H9 (cell line): Measurements from ENCODE around the gene CYFIP1. TPM values are rescaled to one million over a fixed set of nuclear protein-coding genes. Genes with fewer than 3 reads are reported as not detected.

Experiments
- DNase-seq: peaks from one replicate; pipeline ENCODE4 v3.0.0-alpha.2; 2017
- H2AFZ ChIP-seq: one replicate; pipeline ENCODE4 v1.6.1; 2013; ENCODE audit warnings: mild to moderate bottlenecking, low read length, control low read depth, moderate library complexity
- H2AK5ac ChIP-seq: 2 replicates; pipeline ENCODE4 v1.6.1; 2013; ENCODE audit warnings: low read length, control low read depth, mixed read lengths; ENCODE audit not compliant: insufficient read length
- H2BK120ac ChIP-seq: one replicate; pipeline ENCODE4 v1.6.1; 2013; ENCODE audit warnings: low read depth, mild to moderate bottlenecking, low read length, control low read depth, inconsistent platforms; ENCODE audit not compliant: poor library complexity, severe bottlenecking
- H2BK12ac ChIP-seq: 2 replicates; pipeline ENCODE4 v1.6.1; 2013; ENCODE audit warnings: low read length, control low read depth, mixed read lengths, low read depth; ENCODE audit not compliant: insufficient read length
- H2BK15ac ChIP-seq: 2 replicates; pipeline ENCODE4 v1.6.1; 2013; ENCODE audit warnings: low read depth, low read length, control low read depth
- H2BK20ac ChIP-seq: one replicate; pipeline ENCODE4 v1.6.1; 2013; ENCODE audit warnings: low read depth, mild to moderate bottlenecking, low read length, control low read depth, inconsistent platforms; ENCODE audit not compliant: poor library complexity, severe bottlenecking
- H2BK5ac ChIP-seq: 2 replicates; pipeline ENCODE4 v1.6.1; 2013; ENCODE audit warnings: low read length, control low read depth, mixed read lengths; ENCODE audit not compliant: insufficient read length
- H3K14ac ChIP-seq: 2 replicates; pipeline ENCODE4 v1.6.1; 2013; ENCODE audit warnings: low read length, control low read depth; ENCODE audit not compliant: insufficient read depth
- H3K18ac ChIP-seq: 2 replicates; pipeline ENCODE4 v1.6.1; 2013; ENCODE audit warnings: low read depth, mild to moderate bottlenecking, mixed read lengths, low read length, control low read depth; ENCODE audit not compliant: insufficient read length
- H3K23ac ChIP-seq: 2 replicates; pipeline ENCODE4 v1.6.1; 2013; ENCODE audit warnings: low read length, control low read depth, mixed read lengths, low read depth; ENCODE audit not compliant: insufficient read length
- H3K23me2 ChIP-seq: 2 replicates; pipeline ENCODE4 v1.6.1; 2013; ENCODE audit warnings: low read depth, mild to moderate bottlenecking, mixed read lengths, low read length, control low read depth; ENCODE audit not compliant: insufficient read length, poor library complexity, severe bottlenecking
- H3K27ac ChIP-seq: 2 replicates; pipeline ENCODE4 v1.5.1; 2013; ENCODE audit warnings: low read length, control low read depth, mixed read lengths, low read depth; ENCODE audit not compliant: insufficient read length
- H3K27me3 ChIP-seq: 2 replicates; pipeline ENCODE4 v1.6.1; 2013; ENCODE audit warnings: low read length, control low read depth, inconsistent platforms; ENCODE audit not compliant: insufficient read depth
- H3K4ac ChIP-seq: 2 replicates; pipeline ENCODE4 v1.6.1; 2013; ENCODE audit warnings: low read depth, mild to moderate bottlenecking, control low read depth, inconsistent platforms, low read length, moderate library complexity
- H3K4me1 ChIP-seq: 2 replicates; pipeline ENCODE4 v1.6.1; 2013; ENCODE audit warnings: low read length, control low read depth, inconsistent platforms; ENCODE audit not compliant: insufficient read depth
- H3K4me2 ChIP-seq: 2 replicates; pipeline ENCODE4 v1.6.1; 2013; ENCODE audit warnings: low read length, control low read depth, mixed read lengths; ENCODE audit not compliant: insufficient read length, insufficient read depth
- H3K56ac ChIP-seq: 2 replicates; pipeline ENCODE4 v1.6.1; 2013; ENCODE audit warnings: low read depth, mild to moderate bottlenecking, mixed read lengths, low read length, control low read depth; ENCODE audit not compliant: insufficient read length
- H3K79me1 ChIP-seq: 2 replicates; pipeline ENCODE4 v1.6.1; 2013; ENCODE audit warnings: low read depth, mild to moderate bottlenecking, moderate library complexity, low read length, control low read depth, inconsistent platforms; ENCODE audit not compliant: insufficient read depth, poor library complexity, severe bottlenecking
- H3K79me2 ChIP-seq: 2 replicates; pipeline ENCODE4 v1.6.1; 2013; ENCODE audit warnings: low read length, control low read depth, inconsistent platforms; ENCODE audit not compliant: insufficient read depth
- H3K9ac ChIP-seq: 2 replicates; pipeline ENCODE4 v1.6.1; 2013; ENCODE audit warnings: low read length, control low read depth, mixed read lengths; ENCODE audit not compliant: insufficient read length; ENCODE audit errors: extremely low read depth
- H3K9me3 ChIP-seq: one replicate; pipeline ENCODE4 v1.6.1; 2013; ENCODE audit warnings: low read depth, low read length, inconsistent platforms; ENCODE audit not compliant: control insufficient read depth
- H3T11ph ChIP-seq: one replicate; pipeline ENCODE4 v1.6.1; 2013; ENCODE audit warnings: mild to moderate bottlenecking, low read length, control low read depth, inconsistent platforms
- H4K20me1 ChIP-seq: one replicate; pipeline ENCODE4 v1.6.1; 2013; ENCODE audit not compliant: control insufficient read depth, insufficient read length, insufficient read depth
- H4K5ac ChIP-seq: 2 replicates; pipeline ENCODE4 v1.6.1; 2013; ENCODE audit warnings: low read depth, mild to moderate bottlenecking, mixed read lengths, low read length, control low read depth; ENCODE audit not compliant: insufficient read length
- H4K8ac ChIP-seq: replicated peaks from 2 replicates; pipeline ENCODE4 v1.6.1; 2013; ENCODE audit warnings: low read length, control low read depth, mixed read lengths, low read depth; ENCODE audit not compliant: insufficient read length
- H4K91ac ChIP-seq: 2 replicates; pipeline ENCODE4 v1.6.1; 2013; ENCODE audit warnings: low read depth, mild to moderate bottlenecking, moderate library complexity, mixed read lengths, low read length, control low read depth; ENCODE audit not compliant: insufficient read length
- H3K27ac Mint-ChIP-seq, 3 experiments: 2 replicates in 2 of 3; 3 replicates in 1 of 3; pipeline ENCODE4 v1.8.0; 2020 to 2021; ENCODE audit warnings: mixed read lengths in 3 of 3, mild to moderate bottlenecking in 1 of 3, moderate library complexity in 1 of 3
- H3K27me3 Mint-ChIP-seq: 2 replicates; pipeline ENCODE4 v1.8.0; 2021; ENCODE audit warnings: low read depth, mild to moderate bottlenecking, moderate library complexity, mixed read lengths
- H3K36me3 Mint-ChIP-seq, 3 experiments: 2 replicates in 2 of 3; 3 replicates in 1 of 3; pipeline ENCODE4 v1.8.0; 2020 to 2021; ENCODE audit warnings: low read depth in 3 of 3, mixed read lengths in 3 of 3; ENCODE audit not compliant: insufficient read depth in 1 of 3
- H3K4me1 Mint-ChIP-seq, 2 experiments: 2 replicates each; pipeline ENCODE4 v1.8.0; 2020; ENCODE audit warnings: mixed read lengths in 2 of 2
- H3K4me3 Mint-ChIP-seq, 2 experiments: 2 replicates in 1 of 2; 3 replicates in 1 of 2; pipeline ENCODE4 v1.8.0; 2020 to 2021; ENCODE audit warnings: mild to moderate bottlenecking in 2 of 2, mixed read lengths in 2 of 2, moderate library complexity in 1 of 2
- H3K9me3 Mint-ChIP-seq, 2 experiments: 2 replicates in 1 of 2; 3 replicates in 1 of 2; pipeline ENCODE4 v1.8.0; 2020; ENCODE audit warnings: mild to moderate bottlenecking in 2 of 2, mixed read lengths in 2 of 2, moderate library complexity in 1 of 2
- WGBS: extraction: QIAGEN DNeasy Blood & Tissue Kit; methylation state at CpG from one replicate; pipeline ENCODE4 v1.1.7; 2013; ENCODE audit warnings: missing lambda C conversion rate, low lambda C conversion rate, mixed read lengths; ENCODE audit not compliant: insufficient read length; ENCODE audit errors: extremely low coverage; 5-methylcytosine and 5-hydroxymethylcytosine counted together
- total RNA-seq: library from RNA; stranded (reverse); gene quantifications from 2 replicates; pipeline ENCODE4 v1.2.1, GENCODE V29; 2021
- TF ChIP-seq, protein P1 (sequence below): fragments of 200-600 bp; sonication (generic); conservative IDR thresholded peaks from 3 replicates; pipeline ENCODE4 v1.8.0; 2021; ENCODE audit warnings: antibody characterized with exemption, mild to moderate bottlenecking

CYFIP1 gene
- total RNA-seq, 1 experiment from 2014 or later = 71.2 TPM

DNA sequence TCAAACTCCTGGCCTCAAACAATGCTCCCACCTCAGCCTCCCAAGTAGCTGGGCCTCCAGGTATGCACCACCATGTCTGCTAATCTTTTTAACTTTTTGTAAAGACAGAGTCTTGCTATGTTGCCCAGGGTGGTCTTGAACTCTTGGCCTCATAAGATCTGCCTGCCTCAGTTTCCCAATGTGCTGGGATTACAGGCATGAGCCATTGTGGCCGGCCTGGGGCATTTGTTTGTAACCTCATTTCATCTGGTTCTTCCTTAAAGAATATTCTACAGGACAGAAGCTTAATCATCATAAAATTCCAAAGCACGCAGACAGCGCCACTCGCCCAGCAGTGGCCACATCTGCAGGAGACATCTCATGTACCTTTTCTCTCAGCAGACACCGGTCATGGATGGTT is 23.6 kb upstream of the CYFIP1 start:
- Histone ChIP-seq H3K4ac (no peak overlapping the region), H2BK20ac (no peak overlapping the region), H4K20me1 (no peaks in the 10 kb centered on the region), H3K18ac (no peak overlapping the region), H3K27me3 (no peaks in the 10 kb centered on the region), H2AK5ac (no peak overlapping the region), H3K4me2 (no peak overlapping the region), H3K9me3 (no peaks in the 10 kb centered on the region), H2BK15ac (no peak overlapping the region), H2BK120ac (no peak overlapping the region), H3K4me1 (no peaks in the 10 kb centered on the region), H3K79me2 (no peaks in the 10 kb centered on the region), H4K91ac (no peak overlapping the region), H3K56ac (no peak overlapping the region), H2BK12ac (no peak overlapping the region), H4K5ac (no peak overlapping the region), H2BK5ac (no peak overlapping the region), H2AFZ (no peak overlapping the region), H3K9ac (no peak overlapping the region), H3K27ac (no peak overlapping the region), H3K14ac (no peak overlapping the region), H3T11ph (no peak overlapping the region), H3K23me2 (no peaks in the 10 kb centered on the region), H3K79me1 (no peaks in the 10 kb centered on the region), H3K23ac (no peak overlapping the region), H4K8ac (no peak overlapping the region)
- Mint-ChIP-seq H3K4me3 (no peak overlapping the region), H3K36me3 (peaks cover 13 to 71% (median 48%) of the 10 kb centered on the region in 3 experiments; a peak in 6 of 7 replicates), H3K9me3 (no peaks in the 10 kb centered on the region), H3K27ac (no peak overlapping the region), H3K4me1 (no peaks in the 10 kb centered on the region), H3K27me3 (no peaks in the 10 kb centered on the region; the same call in 1 of the 2 replicates)
- WGBS = no CpG with 5 or more reads among the region's 5 CpGs
- TF ChIP-seq, protein P1, sequence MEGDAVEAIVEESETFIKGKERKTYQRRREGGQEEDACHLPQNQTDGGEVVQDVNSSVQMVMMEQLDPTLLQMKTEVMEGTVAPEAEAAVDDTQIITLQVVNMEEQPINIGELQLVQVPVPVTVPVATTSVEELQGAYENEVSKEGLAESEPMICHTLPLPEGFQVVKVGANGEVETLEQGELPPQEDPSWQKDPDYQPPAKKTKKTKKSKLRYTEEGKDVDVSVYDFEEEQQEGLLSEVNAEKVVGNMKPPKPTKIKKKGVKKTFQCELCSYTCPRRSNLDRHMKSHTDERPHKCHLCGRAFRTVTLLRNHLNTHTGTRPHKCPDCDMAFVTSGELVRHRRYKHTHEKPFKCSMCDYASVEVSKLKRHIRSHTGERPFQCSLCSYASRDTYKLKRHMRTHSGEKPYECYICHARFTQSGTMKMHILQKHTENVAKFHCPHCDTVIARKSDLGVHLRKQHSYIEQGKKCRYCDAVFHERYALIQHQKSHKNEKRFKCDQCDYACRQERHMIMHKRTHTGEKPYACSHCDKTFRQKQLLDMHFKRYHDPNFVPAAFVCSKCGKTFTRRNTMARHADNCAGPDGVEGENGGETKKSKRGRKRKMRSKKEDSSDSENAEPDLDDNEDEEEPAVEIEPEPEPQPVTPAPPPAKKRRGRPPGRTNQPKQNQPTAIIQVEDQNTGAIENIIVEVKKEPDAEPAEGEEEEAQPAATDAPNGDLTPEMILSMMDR = no peak
- DNase-seq = no peak
